Caco-2 (cell line): ENCODE results near the gene CFAP58. TPM values are rescaled to one million over a fixed set of nuclear protein-coding genes. Genes with fewer than 3 reads are reported as not detected.

Source experiments
- BruUV-seq: library from RNA; stranded (reverse); fragments of 400-500 nt; replicated peaks from 2 replicates; lab custom pipeline; 2021; lab: Mats Ljungman, UMichigan
- CTCF ChIA-PET: fragments of 300-600 bp; sonication (Branson Sonifier 250); formaldehyde crosslinking; loops from one replicate; lab custom pipeline; 2022; ENCODE audit warnings: antibody characterized with exemption; lab: Charles Lee
- POLR2A ChIA-PET: fragments of 300-600 bp; sonication (Branson Sonifier 250); formaldehyde crosslinking; loops from one replicate; lab custom pipeline; 2022; ENCODE audit warnings: antibody characterized with exemption; lab: Charles Lee
- DNase-seq, 2 experiments: peaks; one replicate each; pipeline versions ENCODE4 v3.0.0 to v3.0.0-alpha.2; 2020 to 2022
- H3K27me3 ChIP-seq: replicated peaks from 2 replicates; pipeline ENCODE4 v1.6.0; 2011; ENCODE audit warnings: low read length; ENCODE audit not compliant: control insufficient read depth, insufficient read depth
- H3K36me3 ChIP-seq: 2 replicates; pipeline ENCODE4 v1.5.1; 2011; ENCODE audit warnings: low read length; ENCODE audit not compliant: control insufficient read depth, insufficient read depth
- H3K4me1 ChIP-seq: fragments of 250-450 bp; sonication (Bioruptor Pico); 2 replicates; pipeline ENCODE4 v1.5.1; 2020; ENCODE audit warnings: mild to moderate bottlenecking
- H3K4me3 ChIP-seq: 2 replicates; pipeline ENCODE4 v1.5.1; 2011; ENCODE audit warnings: low read depth, mild to moderate bottlenecking, control low read depth, low read length
- H3K9me3 ChIP-seq: fragments of 250-450 bp; sonication (Bioruptor Pico); 2 replicates; pipeline ENCODE4 v1.5.1; 2020; ENCODE audit warnings: mild to moderate bottlenecking, moderate library complexity
- H3K27ac Mint-ChIP-seq: one replicate; pipeline ENCODE4 v1.8.0; 2022; ENCODE audit warnings: mixed read lengths; ENCODE audit not compliant: unreplicated experiment
- H3K27me3 Mint-ChIP-seq: one replicate; pipeline ENCODE4 v1.8.0; 2022; ENCODE audit warnings: mixed read lengths; ENCODE audit not compliant: insufficient read depth, unreplicated experiment
- H3K36me3 Mint-ChIP-seq: one replicate; pipeline ENCODE4 v1.8.0; 2022; ENCODE audit warnings: mild to moderate bottlenecking, mixed read lengths; ENCODE audit not compliant: insufficient read depth, unreplicated experiment
- H3K4me1 Mint-ChIP-seq: one replicate; pipeline ENCODE4 v1.8.0; 2022; ENCODE audit warnings: low read depth, mixed read lengths; ENCODE audit not compliant: unreplicated experiment
- H3K4me3 Mint-ChIP-seq: one replicate; pipeline ENCODE4 v1.8.0; 2022; ENCODE audit warnings: mild to moderate bottlenecking, moderate library complexity, mixed read lengths; ENCODE audit not compliant: unreplicated experiment
- H3K9me3 Mint-ChIP-seq: one replicate; pipeline ENCODE4 v1.8.0; 2022; ENCODE audit warnings: mixed read lengths; ENCODE audit not compliant: unreplicated experiment
- CTCF ChIP-seq, 2 experiments: fragments of 200-600 bp in 1 of 2; IDR thresholded peaks; 1 replicate in 1 of 2; 2 replicates in 1 of 2; pipeline versions ENCODE4 v1.5.1 to v1.8.0; 2011 to 2022; ENCODE audit warnings: antibody characterized with exemption in 1 of 2, control low read depth in 1 of 2, inconsistent platforms in 1 of 2, low read depth in 1 of 2, low read length in 1 of 2, mild to moderate bottlenecking in 1 of 2, moderate library complexity in 1 of 2; ENCODE audit not compliant: insufficient read depth in 1 of 2, severe bottlenecking in 1 of 2, unreplicated experiment in 1 of 2
- intact Hi-C: fragments of 100-400 bp; cut with micrococcal nuclease; formaldehyde crosslinking; loops from one replicate; pipeline ENCODE4 v1.10.0; 2022; ENCODE audit not compliant: unreplicated experiment
- total RNA-seq: library from RNA; stranded (reverse); gene quantifications from 2 replicates; pipeline ENCODE4 v1.2.3, GENCODE V29; 2022

Gene CFAP58
- total RNA-seq, 1 experiment from 2014 or later, result not detected

DNA sequence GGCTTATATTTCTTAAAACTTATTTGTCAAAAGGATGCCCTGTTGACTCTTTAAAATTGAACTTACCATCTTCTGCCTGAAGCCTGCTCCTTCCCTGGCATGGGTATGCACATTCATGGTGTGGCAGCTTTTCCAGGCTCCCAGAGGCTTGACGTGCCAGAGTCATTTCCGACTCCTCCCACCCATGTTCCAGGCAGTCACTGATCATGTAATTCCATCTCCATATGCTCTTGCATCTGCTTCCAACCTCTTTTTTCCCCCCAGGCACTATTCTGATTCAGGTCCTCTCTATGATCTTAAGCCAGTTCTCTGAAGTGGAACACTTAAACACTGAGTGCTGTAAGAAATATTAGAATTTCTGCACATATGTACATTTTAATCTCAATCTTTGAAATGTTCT, 82.2 kb downstream of the CFAP58 start:
- BruUV-seq, result no TSS peak
- no peak overlapping the region for H3K4me3 Mint-ChIP-seq
- POLR2A ChIA-PET, result no interaction called here
- H3K27ac Mint-ChIP-seq, result no peak overlapping the region
- H3K4me1 ChIP-seq, result no peaks in the 10 kb centered on the region
- no peaks in the 10 kb centered on the region for H3K4me1 Mint-ChIP-seq
- H3K27me3 ChIP-seq, result no peaks in the 10 kb centered on the region
- DNase-seq, result no peak
- H3K9me3 Mint-ChIP-seq, result no peaks in the 10 kb centered on the region
- no peaks in the 10 kb centered on the region for H3K36me3 ChIP-seq
- TF ChIP-seq CTCF (IDR thresholded peaks at IDR 0.05; ENCODE audit: insufficient read depth in 1 of 2, low read depth in 1 of 2, low read length in 1 of 2, severe bottlenecking in 1 of 2, unreplicated experiment in 1 of 2), result no peak
- H3K27me3 Mint-ChIP-seq, result peaks cover 13% of the 10 kb centered on the region
- H3K36me3 Mint-ChIP-seq, result no peaks in the 10 kb centered on the region
- H3K4me3 ChIP-seq, result no peak overlapping the region
- intact Hi-C loops, result no loop called here
- H3K9me3 ChIP-seq, result no peaks in the 10 kb centered on the region
- CTCF ChIA-PET, result no interaction called here

GRCh38 chr10:104437226-104437625, 83.6 kb downstream of the CFAP58 start:
- no peaks in the 10 kb centered on the region for H3K9me3 ChIP-seq
- no peaks in the 10 kb centered on the region for H3K4me1 Mint-ChIP-seq
- intact Hi-C loops, result no loop called here
- no peaks in the 10 kb centered on the region for H3K4me1 ChIP-seq
- H3K4me3 ChIP-seq, result no peak overlapping the region
- ChIA-PET POLR2A (no interaction called here), CTCF (interaction anchor here (0.5 kb wide), 1 partner anchor 62 kb away, joined by 3 read pairs; no protein-coding TSS in a partner anchor)
- H3K4me3 Mint-ChIP-seq, result no peak overlapping the region
- DNase-seq, result no peak
- BruUV-seq, result no TSS peak
- no peak for TF ChIP-seq CTCF (IDR thresholded peaks at IDR 0.05; ENCODE audit: insufficient read depth in 1 of 2, low read depth in 1 of 2, low read length in 1 of 2, severe bottlenecking in 1 of 2, unreplicated experiment in 1 of 2)
- no peaks in the 10 kb centered on the region for H3K36me3 Mint-ChIP-seq
- H3K36me3 ChIP-seq, result no peaks in the 10 kb centered on the region
- H3K27ac Mint-ChIP-seq, result no peak overlapping the region
- no peaks in the 10 kb centered on the region for H3K9me3 Mint-ChIP-seq
- H3K27me3 ChIP-seq, result no peaks in the 10 kb centered on the region
- peaks cover 13% of the 10 kb centered on the region for H3K27me3 Mint-ChIP-seq

DNA sequence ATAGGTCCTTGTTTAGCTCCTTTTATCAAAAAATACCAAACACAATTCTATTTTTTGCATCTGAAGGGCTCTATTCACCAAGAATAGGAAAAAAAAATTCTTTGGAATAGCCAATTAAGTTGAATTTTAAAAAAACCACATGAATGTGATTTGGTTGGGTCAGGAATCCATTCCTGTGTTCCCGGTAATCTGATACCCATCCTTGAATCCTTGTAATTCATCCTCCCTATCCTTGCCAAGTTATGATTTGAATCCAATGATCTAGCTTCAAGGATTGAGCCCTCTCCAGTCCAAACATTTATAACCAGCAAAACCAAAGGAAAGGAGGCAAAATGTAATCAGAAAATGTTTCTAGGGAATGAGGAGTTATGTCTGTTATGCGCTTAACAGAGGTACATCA, 86.6 kb downstream of the CFAP58 start:
- TF ChIP-seq CTCF (IDR thresholded peaks at IDR 0.05; ENCODE audit: insufficient read depth in 1 of 2, low read depth in 1 of 2, low read length in 1 of 2, severe bottlenecking in 1 of 2, unreplicated experiment in 1 of 2), result no peak
- no peak for DNase-seq
- H3K27ac Mint-ChIP-seq, result no peak overlapping the region
- Histone ChIP-seq H3K9me3 (no peaks in the 10 kb centered on the region), H3K4me1 (no peaks in the 10 kb centered on the region), H3K27me3 (no peaks in the 10 kb centered on the region), H3K4me3 (no peak overlapping the region), H3K36me3 (no peaks in the 10 kb centered on the region)
- ChIA-PET POLR2A (no interaction called here), CTCF (no interaction called here)
- peaks cover 15% of the 10 kb centered on the region for H3K27me3 Mint-ChIP-seq
- intact Hi-C loops, result no loop called here
- H3K9me3 Mint-ChIP-seq, result no peaks in the 10 kb centered on the region
- no peak overlapping the region for H3K4me3 Mint-ChIP-seq
- H3K36me3 Mint-ChIP-seq, result no peaks in the 10 kb centered on the region
- no TSS peak for BruUV-seq
- no peaks in the 10 kb centered on the region for H3K4me1 Mint-ChIP-seq
